Panc1 (cell line): Measurements from ENCODE around the gene UBE2O. TPM values are rescaled to one million over a fixed set of nuclear protein-coding genes. Genes with fewer than 3 reads are reported as not detected.

Experiments used
- ATAC-seq: fragments of 200-7000 bp; cut with Tn5 transposase; 2 replicates; pipeline ENCODE4 v1.9.1; 2020; ENCODE audit warnings: mild to moderate bottlenecking, moderate library complexity
- BruUV-seq: library from RNA; stranded (reverse); fragments of 400-500 nt; replicated peaks from 2 replicates; lab custom pipeline; 2021; lab: Mats Ljungman, UMichigan
- CTCF ChIA-PET: fragments of 300-600 bp; sonication (Branson Sonifier 250); formaldehyde crosslinking; loops from one replicate; lab custom pipeline; 2022; ENCODE audit warnings: antibody characterized with exemption; lab: Charles Lee
- POLR2A ChIA-PET: fragments of 300-600 bp; sonication (Branson Sonifier 250); formaldehyde crosslinking; loops from one replicate; lab custom pipeline; 2022; ENCODE audit warnings: antibody characterized with exemption; lab: Charles Lee
- DNase-seq: peaks from one replicate; pipeline ENCODE4 v3.0.0-alpha.2; 2010; ENCODE audit warnings: low read depth, low spot score
- H3K27ac ChIP-seq: 2 replicates; pipeline ENCODE4 v1.5.1; 2011; ENCODE audit warnings: mild to moderate bottlenecking, low read length, inconsistent platforms
- H3K27me3 ChIP-seq: fragments of 200-500 bp; sonication (Bioruptor generic); 2 replicates; pipeline ENCODE4 v1.6.0; 2014; ENCODE audit warnings: low read length, inconsistent platforms; ENCODE audit not compliant: control insufficient read depth, insufficient read depth
- H3K36me3 ChIP-seq: fragments of 200-500 bp; sonication (Bioruptor generic); 2 replicates; pipeline ENCODE4 v1.5.1; 2014; ENCODE audit warnings: inconsistent platforms, mild to moderate bottlenecking, low read length, moderate library complexity; ENCODE audit not compliant: control insufficient read depth, insufficient read depth
- H3K4me1 ChIP-seq: 2 replicates; pipeline ENCODE4 v1.5.1; 2011; ENCODE audit warnings: inconsistent platforms, mild to moderate bottlenecking, low read length, moderate library complexity; ENCODE audit not compliant: control insufficient read depth, insufficient read depth
- H3K4me3 ChIP-seq, 2 experiments: 2 replicates each; pipeline ENCODE4 v1.5.1; 2011 to 2012; ENCODE audit warnings: low read depth in 2 of 2, low read length in 2 of 2, mild to moderate bottlenecking in 2 of 2, inconsistent platforms in 1 of 2, moderate library complexity in 1 of 2
- H3K9me3 ChIP-seq: fragments of 200-500 bp; sonication (Bioruptor generic); 2 replicates; pipeline ENCODE4 v1.5.1; 2014; ENCODE audit warnings: low read depth, mild to moderate bottlenecking, inconsistent platforms, low read length, moderate library complexity; ENCODE audit not compliant: control insufficient read depth, insufficient read depth
- CTCF ChIP-seq: fragments of 450-650 bp; IDR thresholded peaks from 2 replicates; pipeline ENCODE4 v1.5.1; 2017; ENCODE audit warnings: mild to moderate bottlenecking
- POLR2AphosphoS5 ChIP-seq: IDR thresholded peaks from 2 replicates; pipeline ENCODE4 v1.6.1; 2012; ENCODE audit warnings: mild to moderate bottlenecking, low read depth, low read length, moderate library complexity
- REST ChIP-seq, 2 experiments: IDR thresholded peaks; 2 replicates each; pipeline ENCODE4 v1.6.1; 2011 to 2012; ENCODE audit warnings: low read depth in 2 of 2, control low read depth in 1 of 2, low read length in 1 of 2, mild to moderate bottlenecking in 1 of 2, moderate library complexity in 1 of 2; ENCODE audit not compliant: insufficient read depth in 1 of 2
- SIN3A ChIP-seq: IDR thresholded peaks from 2 replicates; pipeline ENCODE4 v1.6.1; 2012; ENCODE audit warnings: low read depth, mild to moderate bottlenecking, low read length, moderate library complexity, borderline replicate concordance; ENCODE audit not compliant: insufficient read depth
- TCF7L2 ChIP-seq: IDR thresholded peaks from 2 replicates; pipeline ENCODE4 v1.6.1; 2011; ENCODE audit warnings: mild to moderate bottlenecking, low read depth, low read length, inconsistent platforms
- in situ Hi-C: cut with HindIII; loops from 2 replicates; pipeline ENCODE4 v1.10.0; 2016; ENCODE audit warnings: low sequenced_read_pairs, low pct_unique_long_range_greater_than_20kb
- intact Hi-C: fragments of 100-400 bp; cut with micrococcal nuclease; formaldehyde crosslinking; loops from one replicate; pipeline ENCODE4 v1.10.0; 2022; ENCODE audit not compliant: unreplicated experiment
- total RNA-seq: library from RNA; stranded (reverse); gene quantifications from one replicate; pipeline ENCODE4 v1.2.1, GENCODE V29; 2021; ENCODE audit not compliant: unreplicated experiment

Gene UBE2O
- total RNA-seq, 1 experiment from 2014 or later, result 47.5 TPM

- ChIA-PET POLR2A (no interaction called here), CTCF (interaction anchor here (0.6 to 3.4 kb wide), 7 partner anchors 13 to 713 kb away, joined by 3 to 25 read pairs (median 4); no protein-coding TSS in a partner anchor)
- DNase-seq, result no peak
- Histone ChIP-seq H3K4me3 (peak overlapping the region; percentile 59 to 69), H3K27me3 (no peaks in the 10 kb centered on the region), H3K27ac (peak overlapping the region; percentile 57; the same call in 1 of the 2 replicates), H3K4me1 (peaks cover 13% of the 10 kb centered on the region; the same call in 1 of the 2 replicates), H3K36me3 (no peaks in the 10 kb centered on the region), H3K9me3 (no peaks in the 10 kb centered on the region)
- intact Hi-C loops, result no loop called here
- peak; percentile 51 for ATAC-seq
- in situ Hi-C loops, result no loop called here
- no TSS peak for BruUV-seq
- TF ChIP-seq TCF7L2 (no peak), POLR2AphosphoS5 (no peak), CTCF (no peak; the same call in 1 of the 2 replicates), REST (IDR thresholded peaks at IDR 0.05; ENCODE audit: insufficient read depth in 1 of 2, low read depth in 2 of 2, low read length in 1 of 2) (no peak), SIN3A (no peak)
These were observed 69.3 kb downstream of the UBE2O start for GRCh38 chr17:76383546-76384221.

GRCh38 chr17:76382803-76383545 is 70.0 kb downstream of the UBE2O start:
- intact Hi-C loops (no loop called here), in situ Hi-C loops (no loop called here)
- no peaks in the 10 kb centered on the region for H3K9me3 ChIP-seq
- POLR2A ChIA-PET, result no interaction called here
- peak overlapping the region; percentile 59 to 69 for H3K4me3 ChIP-seq
- H3K4me1 ChIP-seq, result peaks cover 13% of the 10 kb centered on the region; the same call in 1 of the 2 replicates
- DNase-seq, result no peak
- no peaks in the 10 kb centered on the region for H3K27me3 ChIP-seq
- ATAC-seq, result peak; percentile 65
- TF ChIP-seq TCF7L2, result no peak
- TF ChIP-seq REST (IDR thresholded peaks at IDR 0.05; ENCODE audit: insufficient read depth in 1 of 2, low read depth in 2 of 2, low read length in 1 of 2), result 0 out of 4 replicates have a peak, but pooled peaks of 1 of the 2 experiments have one; percentile 9
- TF ChIP-seq POLR2AphosphoS5, result 0 out of 2 replicates have a peak, but pooled peaks have one; percentile 34
- no peaks in the 10 kb centered on the region for H3K36me3 ChIP-seq
- CTCF ChIA-PET, result interaction anchor here (0.7 to 3.4 kb wide), 3 partner anchors 15 to 138 kb away, joined by 9 to 25 read pairs (median 23); no protein-coding TSS in a partner anchor
- no TSS peak for BruUV-seq
- H3K27ac ChIP-seq, result peak overlapping the region; percentile 62
